Measurements from ENCODE around the gene CTNND1. TPM values are rescaled to one million over a fixed set of nuclear protein-coding genes. Genes with fewer than 3 reads are reported as not detected.
A peak's percentile ranks its signal among the peaks of the same experiment; 100 is the strongest.

The CTNND1 gene
- 223 and 225 TPM in 2 replicates for total RNA-seq (2022)
- percentile 96 among the genes with signal in this experiment for Bru-seq, nascent RNA
- percentile 99 among the genes with signal in this experiment for BruChase-seq, experiment 1, labeled RNA remaining after a 2-hour chase
- BruChase-seq, experiment 2, labeled RNA remaining after a 6-hour chase, result percentile 99 among the genes with signal in this experiment
- long read RNA-seq, full-length matches to known transcripts, result 91 of 207 reads
- long read RNA-seq, partial matches to known transcripts, result 65 of 207 reads
- long read RNA-seq, other reads (novel, unspliced or antisense), result 51 of 207 reads

GRCh38 chr11:57761301-57762234 lies at the start of gene CTNND1:
TSS of gene CTNND1 (plus strand) at chr11:57761802. CDS start at chr11:57791479, 29,677 bp downstream.
- DNase-seq, result peak; percentile 94 to 96
- POLR2A ChIA-PET, result interaction anchor here (0.5 to 6.8 kb wide), 11 partner anchors 10 to 376 kb away, joined by 3 to 118 read pairs (median 9); partner anchors contain the start of genes BTBD18, MED19 and SELENOH
- Histone ChIP-seq H3K9me3 (no peaks in the 10 kb centered on the region), H3K4me3 (ENCODE audit: low read depth, low read length) (peak within 1 kb of the TSS; percentile 84), H3K27me3 (replicated peaks; ENCODE audit: control insufficient read depth, insufficient read depth, low read length) (no peaks in the 10 kb centered on the region), H3K36me3 (ENCODE audit: control insufficient read depth, insufficient read depth, low read length) (no peaks in the 10 kb centered on the region), H3K4me1 (peaks cover 27% of the 10 kb centered on the region)
- TF ChIP-seq, protein P1, sequence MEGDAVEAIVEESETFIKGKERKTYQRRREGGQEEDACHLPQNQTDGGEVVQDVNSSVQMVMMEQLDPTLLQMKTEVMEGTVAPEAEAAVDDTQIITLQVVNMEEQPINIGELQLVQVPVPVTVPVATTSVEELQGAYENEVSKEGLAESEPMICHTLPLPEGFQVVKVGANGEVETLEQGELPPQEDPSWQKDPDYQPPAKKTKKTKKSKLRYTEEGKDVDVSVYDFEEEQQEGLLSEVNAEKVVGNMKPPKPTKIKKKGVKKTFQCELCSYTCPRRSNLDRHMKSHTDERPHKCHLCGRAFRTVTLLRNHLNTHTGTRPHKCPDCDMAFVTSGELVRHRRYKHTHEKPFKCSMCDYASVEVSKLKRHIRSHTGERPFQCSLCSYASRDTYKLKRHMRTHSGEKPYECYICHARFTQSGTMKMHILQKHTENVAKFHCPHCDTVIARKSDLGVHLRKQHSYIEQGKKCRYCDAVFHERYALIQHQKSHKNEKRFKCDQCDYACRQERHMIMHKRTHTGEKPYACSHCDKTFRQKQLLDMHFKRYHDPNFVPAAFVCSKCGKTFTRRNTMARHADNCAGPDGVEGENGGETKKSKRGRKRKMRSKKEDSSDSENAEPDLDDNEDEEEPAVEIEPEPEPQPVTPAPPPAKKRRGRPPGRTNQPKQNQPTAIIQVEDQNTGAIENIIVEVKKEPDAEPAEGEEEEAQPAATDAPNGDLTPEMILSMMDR (IDR thresholded peaks at IDR 0.05; ENCODE audit: insufficient read depth in 1 of 2, low read depth in 1 of 2, low read length in 1 of 2, severe bottlenecking in 1 of 2, unreplicated experiment in 1 of 2), result peak in 1 of 2 experiments; percentile 23
- H3K4me3 Mint-ChIP-seq (ENCODE audit: unreplicated experiment), result peak within 1 kb of the TSS; percentile 96
- no peaks in the 10 kb centered on the region for H3K9me3 Mint-ChIP-seq (ENCODE audit: unreplicated experiment)
- H3K4me1 Mint-ChIP-seq (ENCODE audit: low read depth, unreplicated experiment), result peaks cover 27% of the 10 kb centered on the region
- CTCF ChIA-PET, result interaction anchor here (0.7 to 4.0 kb wide), 8 partner anchors 10 to 416 kb away, joined by 3 to 79 read pairs (median 6); partner anchors contain the start of gene BTBD18
- BruUV-seq (replicated peaks), result TSS peak; percentile 93
- peak within 1 kb of the TSS; percentile 98 for H3K27ac Mint-ChIP-seq (ENCODE audit: unreplicated experiment)
- intact Hi-C loops (cut with micrococcal nuclease; ENCODE audit: unreplicated experiment), result loop anchor here (1.0 kb wide), 4 partner anchors 17 to 49 kb away; partner anchors contain the start of genes MED19, SELENOH and TMX2
- no peaks in the 10 kb centered on the region for H3K27me3 Mint-ChIP-seq (ENCODE audit: insufficient read depth, unreplicated experiment)
- peaks cover 23% of the 10 kb centered on the region for H3K36me3 Mint-ChIP-seq (ENCODE audit: insufficient read depth, unreplicated experiment)

DNA sequence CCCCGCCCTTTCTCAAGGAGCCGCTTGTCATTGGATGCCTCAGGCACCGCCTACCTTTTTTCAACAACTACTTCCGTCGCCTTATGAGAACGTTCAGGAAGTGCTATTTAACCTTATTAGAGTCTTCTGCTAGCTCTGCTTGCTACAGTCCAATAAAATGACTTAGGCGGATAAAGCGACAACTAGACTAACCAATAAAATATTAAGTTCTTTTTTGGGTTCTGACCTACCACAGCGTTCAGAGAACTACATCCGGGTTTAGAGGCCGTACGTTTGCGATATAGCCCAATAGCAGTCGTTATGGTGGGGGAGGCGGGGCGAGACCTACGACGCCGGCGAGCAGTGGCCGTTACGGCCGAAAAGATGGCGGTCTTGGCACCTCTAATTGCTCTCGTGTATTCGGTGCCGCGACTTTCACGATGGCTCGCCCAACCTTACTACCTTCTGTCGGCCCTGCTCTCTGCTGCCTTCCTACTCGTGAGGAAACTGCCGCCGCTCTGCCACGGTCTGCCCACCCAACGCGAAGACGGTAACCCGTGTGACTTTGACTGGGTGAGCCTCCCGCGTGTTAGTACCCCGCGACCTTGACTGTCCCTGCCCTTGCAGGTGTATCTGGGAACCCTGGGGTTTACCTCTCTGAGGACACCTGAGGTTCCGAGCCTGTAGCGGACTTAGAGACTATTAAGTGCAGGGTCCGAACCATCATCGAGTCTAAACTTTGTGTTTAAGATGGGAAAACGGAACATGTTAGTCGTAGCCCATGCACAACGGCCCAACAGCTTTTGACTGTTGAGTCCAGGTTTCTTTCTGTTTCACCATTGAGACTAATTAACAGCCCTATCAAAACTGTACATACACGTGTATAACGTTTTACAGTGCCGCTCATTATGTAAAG lies 49.1 kb upstream of the CTNND1 start, which contains the start of gene TMX2:
TMX2 (plus strand) TSS at position 338 of the 895 bp plus-strand sequence; CDS start at position 364, 26 bp downstream.
- peaks cover 18% of the 10 kb centered on the region for H3K4me1 Mint-ChIP-seq (ENCODE audit: low read depth, unreplicated experiment)
- no peaks in the 10 kb centered on the region for H3K27me3 ChIP-seq (replicated peaks; ENCODE audit: control insufficient read depth, insufficient read depth, low read length)
- no peaks in the 10 kb centered on the region for H3K9me3 ChIP-seq
- BruUV-seq (replicated peaks), result TSS peak; percentile 62
- ChIA-PET POLR2A (interaction anchor here (0.6 to 1.6 kb wide), 12 partner anchors 10 to 573 kb away, joined by 3 to 15 read pairs (median 6); partner anchors contain the start of genes CTNND1, SELENOH and SLC43A1), CTCF (interaction anchor here (0.5 to 1.4 kb wide), 3 partner anchors 39 to 88 kb away, joined by 3 to 18 read pairs (median 4); partner anchors contain the start of gene BTBD18)
- peak within 1 kb of the TSS; percentile 91 for H3K4me3 ChIP-seq (ENCODE audit: low read depth, low read length)
- DNase-seq, result peak; percentile 95 to 98
- H3K4me1 ChIP-seq, result peaks cover 6% of the 10 kb centered on the region; the same call in 1 of the 2 replicates
- H3K36me3 Mint-ChIP-seq (ENCODE audit: insufficient read depth, unreplicated experiment), result peaks cover 58% of the 10 kb centered on the region
- H3K9me3 Mint-ChIP-seq (ENCODE audit: unreplicated experiment), result no peaks in the 10 kb centered on the region
- peak within 1 kb of the TSS; percentile 99 for H3K27ac Mint-ChIP-seq (ENCODE audit: unreplicated experiment)
- intact Hi-C loops (cut with micrococcal nuclease; ENCODE audit: unreplicated experiment), result loop anchor here (1.0 kb wide), 7 partner anchors 29 to 182 kb away; partner anchors contain the start of genes CLP1, CTNND1, SELENOH and TIMM10
- no peaks in the 10 kb centered on the region for H3K27me3 Mint-ChIP-seq (ENCODE audit: insufficient read depth, unreplicated experiment)
- TF ChIP-seq, protein P1 (IDR thresholded peaks at IDR 0.05; ENCODE audit: insufficient read depth in 1 of 2, low read depth in 1 of 2, low read length in 1 of 2, severe bottlenecking in 1 of 2, unreplicated experiment in 1 of 2), result no peak
- peak within 1 kb of the TSS; percentile 97 for H3K4me3 Mint-ChIP-seq (ENCODE audit: unreplicated experiment)
- no peaks in the 10 kb centered on the region; the same call in 1 of the 2 replicates for H3K36me3 ChIP-seq (ENCODE audit: control insufficient read depth, insufficient read depth, low read length)
